Measurements from ENCODE around the gene HCRT. TPM values are rescaled to one million over a fixed set of nuclear protein-coding genes. Genes with fewer than 3 reads are reported as not detected.
A peak's percentile ranks its signal among the peaks of the same experiment; 100 is the strongest.

HCRT gene
- total RNA-seq, 3 donors from 2014 or later (not counting 1 experiment from before 2014, with no cell fraction given) = not detected

DNA sequence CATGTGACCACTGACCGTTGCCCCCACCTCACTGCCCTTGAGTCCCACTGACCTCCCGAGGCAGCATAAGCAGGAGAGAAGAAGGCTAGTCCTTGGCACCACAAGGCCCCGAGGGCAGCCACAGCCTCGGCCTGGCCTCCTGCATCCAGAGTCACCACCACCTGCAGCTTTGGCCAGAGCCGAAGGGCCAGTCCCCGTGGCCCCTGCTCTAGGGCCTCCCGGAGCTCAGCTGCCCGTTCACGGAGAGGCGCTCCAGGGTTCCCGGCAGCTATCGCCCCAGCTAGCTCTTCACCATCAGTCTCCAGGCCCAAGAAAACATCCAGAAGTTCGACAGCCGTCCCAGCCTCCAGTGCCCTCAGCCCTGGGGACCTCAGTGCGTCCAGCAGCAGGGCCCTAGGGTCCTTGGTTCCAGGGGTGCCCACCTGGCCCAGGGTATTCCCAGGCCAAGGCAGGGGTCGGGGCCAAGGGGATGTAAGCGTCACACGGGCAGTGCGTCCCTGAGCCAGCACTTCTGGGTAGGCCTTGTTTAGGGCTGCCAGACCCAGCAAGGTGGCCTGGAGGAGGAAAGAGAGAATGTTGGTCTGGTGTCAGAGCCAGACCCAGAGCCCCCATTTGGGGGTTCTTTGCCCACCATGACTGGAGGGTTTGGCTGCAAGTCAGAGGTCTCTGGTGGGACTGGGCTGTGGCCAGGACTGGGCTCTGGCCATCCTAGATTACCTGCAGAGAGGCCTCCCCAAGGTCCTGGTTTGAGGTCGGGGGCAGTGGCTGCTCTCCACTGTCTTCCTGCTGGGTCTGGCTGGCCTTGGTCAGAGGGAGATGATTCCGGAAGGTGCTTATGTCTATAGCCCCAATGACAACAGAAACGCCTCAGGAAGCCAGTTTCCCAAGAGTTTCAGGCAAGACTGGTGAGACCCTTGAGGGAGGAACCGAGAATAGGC lies 7.2 kb upstream of the HCRT start:
- intact Hi-C loops (cut with micrococcal nuclease) = no loop called here
- no peaks in the 10 kb centered on the region for H3K27me3 ChIP-seq (ENCODE audit: control insufficient read depth, insufficient read depth, low read length)
- Mint-ChIP-seq H3K27me3 (ENCODE audit: low read depth in 2 of 2) (no peaks in the 10 kb centered on the region), H3K9me3 (no peaks in the 10 kb centered on the region), H3K4me1 (peaks cover 15 to 27% of the 10 kb centered on the region in 2 donors), H3K4me3 (peak overlapping the region; percentile 70), H3K36me3 (no peaks in the 10 kb centered on the region), H3K27ac (peak overlapping the region in 1 of 2 donors; percentile 13)
- TF ChIP-seq, protein P1, sequence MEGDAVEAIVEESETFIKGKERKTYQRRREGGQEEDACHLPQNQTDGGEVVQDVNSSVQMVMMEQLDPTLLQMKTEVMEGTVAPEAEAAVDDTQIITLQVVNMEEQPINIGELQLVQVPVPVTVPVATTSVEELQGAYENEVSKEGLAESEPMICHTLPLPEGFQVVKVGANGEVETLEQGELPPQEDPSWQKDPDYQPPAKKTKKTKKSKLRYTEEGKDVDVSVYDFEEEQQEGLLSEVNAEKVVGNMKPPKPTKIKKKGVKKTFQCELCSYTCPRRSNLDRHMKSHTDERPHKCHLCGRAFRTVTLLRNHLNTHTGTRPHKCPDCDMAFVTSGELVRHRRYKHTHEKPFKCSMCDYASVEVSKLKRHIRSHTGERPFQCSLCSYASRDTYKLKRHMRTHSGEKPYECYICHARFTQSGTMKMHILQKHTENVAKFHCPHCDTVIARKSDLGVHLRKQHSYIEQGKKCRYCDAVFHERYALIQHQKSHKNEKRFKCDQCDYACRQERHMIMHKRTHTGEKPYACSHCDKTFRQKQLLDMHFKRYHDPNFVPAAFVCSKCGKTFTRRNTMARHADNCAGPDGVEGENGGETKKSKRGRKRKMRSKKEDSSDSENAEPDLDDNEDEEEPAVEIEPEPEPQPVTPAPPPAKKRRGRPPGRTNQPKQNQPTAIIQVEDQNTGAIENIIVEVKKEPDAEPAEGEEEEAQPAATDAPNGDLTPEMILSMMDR (IDR thresholded peaks at IDR 0.05) = no peak
- no peaks in the 10 kb centered on the region for H3K9me3 ChIP-seq (ENCODE audit: control insufficient read depth, insufficient read depth, low read length)
- H3K4me1 ChIP-seq (ENCODE audit: control insufficient read depth, insufficient read depth, low read length) = peaks cover 31% of the 10 kb centered on the region
- peaks cover 3% of the 10 kb centered on the region for H3K36me3 ChIP-seq (ENCODE audit: control insufficient read depth, insufficient read depth, low read length)
- DNase-seq = no peak
- H3K27ac ChIP-seq (ENCODE audit: low read length) = no peak overlapping the region
- H3K4me3 ChIP-seq (ENCODE audit: low read length) = no peak overlapping the region
- no peak for ATAC-seq
- WGBS (ENCODE audit: insufficient coverage) = 97% methylated on average over 23 of the region's 23 CpGs

GRCh38 chr17:42191275-42191608 lies 6.0 kb upstream of the HCRT start:
- Histone ChIP-seq H3K27me3 (ENCODE audit: control insufficient read depth, insufficient read depth, low read length) (no peaks in the 10 kb centered on the region), H3K9me3 (ENCODE audit: control insufficient read depth, insufficient read depth, low read length) (no peaks in the 10 kb centered on the region), H3K4me3 (ENCODE audit: low read length) (no peak overlapping the region), H3K36me3 (ENCODE audit: control insufficient read depth, insufficient read depth, low read length) (peaks cover 3% of the 10 kb centered on the region), H3K27ac (ENCODE audit: low read length) (no peak overlapping the region), H3K4me1 (ENCODE audit: control insufficient read depth, insufficient read depth, low read length) (peaks cover 31% of the 10 kb centered on the region)
- intact Hi-C loops (cut with micrococcal nuclease) = no loop called here
- DNase-seq (no peak), ATAC-seq (no peak)
- Mint-ChIP-seq H3K9me3 (no peaks in the 10 kb centered on the region), H3K4me1 (peaks cover 15 to 27% of the 10 kb centered on the region in 2 donors), H3K36me3 (no peaks in the 10 kb centered on the region), H3K4me3 (no peak overlapping the region), H3K27ac (no peak overlapping the region), H3K27me3 (ENCODE audit: low read depth in 2 of 2) (no peaks in the 10 kb centered on the region)
- TF ChIP-seq, protein P1 (IDR thresholded peaks at IDR 0.05) = no peak
- WGBS (ENCODE audit: insufficient coverage) = over 99% methylated on average over 4 of the region's 5 CpGs

- Mint-ChIP-seq H3K27me3 (ENCODE audit: low read depth in 2 of 2) (no peaks in the 10 kb centered on the region), H3K9me3 (no peaks in the 10 kb centered on the region), H3K36me3 (no peaks in the 10 kb centered on the region), H3K4me3 (no peak overlapping the region), H3K4me1 (peaks cover 15 to 27% of the 10 kb centered on the region in 2 donors), H3K27ac (no peak overlapping the region)
- DNase-seq (no peak), ATAC-seq (no peak)
- TF ChIP-seq, protein P1 (IDR thresholded peaks at IDR 0.05) = no peak
- Histone ChIP-seq H3K27me3 (ENCODE audit: control insufficient read depth, insufficient read depth, low read length) (no peaks in the 10 kb centered on the region), H3K4me1 (ENCODE audit: control insufficient read depth, insufficient read depth, low read length) (peaks cover 31% of the 10 kb centered on the region), H3K36me3 (ENCODE audit: control insufficient read depth, insufficient read depth, low read length) (peaks cover 3% of the 10 kb centered on the region), H3K9me3 (ENCODE audit: control insufficient read depth, insufficient read depth, low read length) (no peaks in the 10 kb centered on the region), H3K4me3 (ENCODE audit: low read length) (no peak overlapping the region), H3K27ac (ENCODE audit: low read length) (no peak overlapping the region)
- intact Hi-C loops (cut with micrococcal nuclease) = no loop called here
- 92% methylated on average over 17 of the region's 17 CpGs for WGBS (ENCODE audit: insufficient coverage)
These were observed 5.4 kb upstream of the HCRT start for GRCh38 chr17:42190491-42191274.
